KMS-11 (cell line): ENCODE measurements around the gene DHX34.

Experiments
- H2AFZ ChIP-seq: fragments of 200-600 bp; sonication (generic); 2 replicates; pipeline ENCODE4 v1.6.1; 2016; ENCODE audit warnings: antibody characterized with exemption, mixed run types, low read depth
- H3K27ac ChIP-seq: fragments of 200-600 bp; sonication (generic); 2 replicates; pipeline ENCODE4 v1.6.1; 2016; ENCODE audit warnings: mild to moderate bottlenecking, mixed run types
- H3K27me3 ChIP-seq: fragments of 200-600 bp; sonication (generic); 2 replicates; pipeline ENCODE4 v1.6.1; 2017; ENCODE audit warnings: mild to moderate bottlenecking, low read depth, mixed run types, moderate library complexity; ENCODE audit not compliant: insufficient read depth
- H3K36me3 ChIP-seq: fragments of 200-600 bp; sonication (generic); 2 replicates; pipeline ENCODE4 v1.6.1; 2017; ENCODE audit warnings: mild to moderate bottlenecking, mixed run types; ENCODE audit not compliant: insufficient read depth
- H3K4me1 ChIP-seq: fragments of 200-600 bp; sonication (generic); 2 replicates; pipeline ENCODE4 v1.6.1; 2016; ENCODE audit warnings: mild to moderate bottlenecking, low read depth, mixed run types; ENCODE audit not compliant: poor library complexity, severe bottlenecking
- H3K4me2 ChIP-seq: fragments of 200-600 bp; sonication (generic); 2 replicates; pipeline ENCODE4 v1.7.0; 2016; ENCODE audit warnings: mild to moderate bottlenecking, mixed run types
- H3K4me3 ChIP-seq: fragments of 200-600 bp; sonication (generic); IDR thresholded peaks from 2 replicates; pipeline ENCODE4 v1.6.1; 2017; ENCODE audit warnings: low read depth, low read length, mixed read lengths; ENCODE audit not compliant: insufficient read depth
- H3K79me2 ChIP-seq: fragments of 200-600 bp; sonication (generic); 2 replicates; pipeline ENCODE4 v1.6.1; 2016; ENCODE audit warnings: low read depth, mixed run types; ENCODE audit not compliant: insufficient read depth
- H3K9ac ChIP-seq: fragments of 200-600 bp; sonication (generic); 2 replicates; pipeline ENCODE4 v1.6.1; 2016; ENCODE audit warnings: mild to moderate bottlenecking, mixed run types
- H4K20me1 ChIP-seq: fragments of 200-600 bp; sonication (generic); 2 replicates; pipeline ENCODE4 v1.6.1; 2016; ENCODE audit warnings: mild to moderate bottlenecking, mixed run types; ENCODE audit not compliant: insufficient read depth
- CTCF ChIP-seq: fragments of 200-600 bp; sonication (generic); conservative IDR thresholded peaks from 2 replicates; pipeline ENCODE4 v1.6.1; 2017; ENCODE audit warnings: low read depth, mild to moderate bottlenecking, antibody characterized with exemption, low read length, moderate library complexity, mixed read lengths

The DHX34 gene

GRCh38 chr19:47315125-47315821 lies 33.8 kb upstream of the DHX34 start:
- Histone ChIP-seq H2AFZ (no peak overlapping the region), H3K4me2 (no peak overlapping the region), H3K4me3 (no peak overlapping the region), H3K27ac (no peak overlapping the region), H3K36me3 (no peaks in the 10 kb centered on the region), H3K9ac (no peak overlapping the region), H3K27me3 (peaks cover 71% of the 10 kb centered on the region), H3K4me1 (peaks cover 7% of the 10 kb centered on the region), H4K20me1 (no peaks in the 10 kb centered on the region), H3K79me2 (no peaks in the 10 kb centered on the region)
- TF ChIP-seq CTCF, result no peak

GRCh38 chr19:47316513-47316912 lies 32.6 kb upstream of the DHX34 start:
- no peak overlapping the region for H3K4me2 ChIP-seq
- no peak overlapping the region for H3K4me3 ChIP-seq
- no peak overlapping the region for H2AFZ ChIP-seq
- TF ChIP-seq CTCF, result no peak
- H3K9ac ChIP-seq, result no peak overlapping the region
- H3K27ac ChIP-seq, result no peak overlapping the region
- peaks cover 71% of the 10 kb centered on the region for H3K27me3 ChIP-seq
- no peaks in the 10 kb centered on the region for H4K20me1 ChIP-seq
- no peaks in the 10 kb centered on the region for H3K36me3 ChIP-seq
- H3K4me1 ChIP-seq, result peaks cover 7% of the 10 kb centered on the region
- H3K79me2 ChIP-seq, result no peaks in the 10 kb centered on the region

GRCh38 chr19:47319923-47320871 lies 28.9 kb upstream of the DHX34 start:
- H2AFZ ChIP-seq, result no peak overlapping the region
- H3K4me3 ChIP-seq, result no peak overlapping the region
- H3K27me3 ChIP-seq, result peaks cover 72% of the 10 kb centered on the region
- no peaks in the 10 kb centered on the region for H3K79me2 ChIP-seq
- no peak overlapping the region for H3K27ac ChIP-seq
- no peaks in the 10 kb centered on the region for H4K20me1 ChIP-seq
- no peaks in the 10 kb centered on the region for H3K36me3 ChIP-seq
- no peak for TF ChIP-seq CTCF
- no peaks in the 10 kb centered on the region for H3K4me1 ChIP-seq
- no peak overlapping the region for H3K9ac ChIP-seq
- H3K4me2 ChIP-seq, result no peak overlapping the region

- H3K4me1 ChIP-seq, result no peaks in the 10 kb centered on the region
- no peak overlapping the region for H3K4me2 ChIP-seq
- no peak for TF ChIP-seq CTCF
- H3K9ac ChIP-seq, result no peak overlapping the region
- H4K20me1 ChIP-seq, result no peaks in the 10 kb centered on the region
- H3K79me2 ChIP-seq, result no peaks in the 10 kb centered on the region
- H3K27ac ChIP-seq, result no peak overlapping the region
- H3K27me3 ChIP-seq, result peaks cover 67% of the 10 kb centered on the region
- no peak overlapping the region for H2AFZ ChIP-seq
- no peak overlapping the region for H3K4me3 ChIP-seq
- no peaks in the 10 kb centered on the region for H3K36me3 ChIP-seq
Measured at GRCh38 chr19:47321630-47322029, 27.5 kb upstream of the DHX34 start.
